B cell (primary cell): Measurements from ENCODE around the gene SLFN11. TPM values are rescaled to one million over a fixed set of nuclear protein-coding genes. Genes with fewer than 3 reads are reported as not detected.

Source experiments
- ATAC-seq: fragments of 200-7000 bp; cut with Tn5 transposase; one replicate; pipeline ENCODE4 v1.10.0; 2021; ENCODE audit warnings: low read depth, mild to moderate bottlenecking, moderate number of reproducible peaks, moderate library complexity
- CTCF ChIA-PET: fragments of 350-600 bp; sonication (Branson Sonifier 250); formaldehyde crosslinking; loops from one replicate; lab custom pipeline; 2021; ENCODE audit warnings: antibody characterized with exemption, inconsistent platforms; lab: Charles Lee
- POLR2A ChIA-PET: fragments of 350-600 bp; sonication (Branson Sonifier 250); formaldehyde crosslinking; loops from one replicate; lab custom pipeline; 2021; ENCODE audit warnings: antibody characterized with exemption; lab: Charles Lee
- DNase-seq: peaks from one replicate; pipeline ENCODE4 v3.0.0; 2013
- H2AFZ ChIP-seq: 2 replicates; pipeline ENCODE4 v1.6.1; 2012; ENCODE audit warnings: mild to moderate bottlenecking, low read depth, low read length; ENCODE audit not compliant: insufficient read depth, poor library complexity, severe bottlenecking
- H3K27ac ChIP-seq, 2 donors: 1 replicate in 1 of 2; 2 replicates in 1 of 2; pipeline ENCODE4 v1.5.1; 2012 to 2013; ENCODE audit warnings: low read length in 2 of 2, mild to moderate bottlenecking in 2 of 2, moderate library complexity in 1 of 2
- H3K27me3 ChIP-seq, 4 experiments: fragments of 200-600 bp in 1 of 4; sonication (generic) in 1 of 4; replicated peaks in 1 of 4; 1 replicate in 2 of 4; 2 replicates in 2 of 4; pipeline versions ENCODE4 v1.6.1 to v1.7.0; 2013 to 2016; ENCODE audit warnings: low read length in 3 of 4, mild to moderate bottlenecking in 2 of 4, mixed read lengths in 1 of 4, moderate library complexity in 1 of 4; ENCODE audit not compliant: insufficient read depth in 4 of 4, control insufficient read depth in 3 of 4; ENCODE audit errors: control extremely low read depth in 1 of 4
- H3K36me3 ChIP-seq, 2 experiments: replicated peaks in 1 of 2; 1 replicate in 1 of 2; 2 replicates in 1 of 2; pipeline versions ENCODE4 v1.6.1 to v1.7.1; 2013; ENCODE audit warnings: low read length in 1 of 2; ENCODE audit not compliant: insufficient read depth in 2 of 2, control insufficient read depth in 1 of 2; ENCODE audit errors: control extremely low read depth in 1 of 2, extremely low read depth in 1 of 2
- H3K4me1 ChIP-seq, 2 donors: fragments of 200-600 bp in 1 of 2; sonication (generic) in 1 of 2; 1 replicate in 1 of 2; 2 replicates in 1 of 2; pipeline versions ENCODE4 v1.5.1 to v1.6.1; 2013 to 2017; ENCODE audit warnings: low read length in 2 of 2; ENCODE audit not compliant: control insufficient read depth in 2 of 2, insufficient read depth in 2 of 2
- H3K4me2 ChIP-seq: replicated peaks from 2 replicates; pipeline ENCODE3; 2012; ENCODE audit warnings: mild to moderate bottlenecking, low read depth, low read length; ENCODE audit not compliant: poor library complexity, severe bottlenecking
- H3K4me3 ChIP-seq, 5 experiments: fragments of 200-600 bp in 1 of 5; sonication (generic) in 1 of 5; 1 replicate in 3 of 5; 2 replicates in 2 of 5; pipeline versions ENCODE4 v1.5.1 to v1.7.0; 2011 to 2016; ENCODE audit warnings: low read length in 4 of 5, mild to moderate bottlenecking in 4 of 5, low read depth in 2 of 5, control low read depth in 1 of 5, moderate library complexity in 1 of 5; ENCODE audit not compliant: insufficient read depth in 1 of 5; ENCODE audit errors: control extremely low read depth in 1 of 5, extremely low read depth in 1 of 5
- H3K79me2 ChIP-seq: fragments of 200-600 bp; sonication (generic); one replicate; pipeline ENCODE4 v1.6.0; 2016; ENCODE audit warnings: low read length; ENCODE audit not compliant: control insufficient read depth, insufficient read depth
- H3K9ac ChIP-seq: fragments of 200-600 bp; sonication (generic); 2 replicates; pipeline ENCODE4 v1.6.1; 2017; ENCODE audit warnings: mild to moderate bottlenecking, low read length, moderate library complexity
- H3K9me3 ChIP-seq, 3 donors: one replicate each; pipeline versions ENCODE4 v1.6.1 to v1.7.1; 2013; ENCODE audit warnings: low read length in 2 of 3; ENCODE audit not compliant: control insufficient read depth in 2 of 3, insufficient read depth in 1 of 3; ENCODE audit errors: control extremely low read depth in 1 of 3
- H4K20me1 ChIP-seq: 2 replicates; pipeline ENCODE4 v1.6.0; 2012; ENCODE audit warnings: mild to moderate bottlenecking, low read length; ENCODE audit not compliant: insufficient read depth, control insufficient read depth, poor library complexity, severe bottlenecking
- H3K27ac Mint-ChIP-seq: one replicate; pipeline ENCODE4 v1.8.0; 2021; ENCODE audit warnings: mixed read lengths
- H3K27me3 Mint-ChIP-seq: one replicate; pipeline ENCODE4 v1.8.0; 2021; ENCODE audit warnings: mixed read lengths
- H3K4me1 Mint-ChIP-seq: one replicate; pipeline ENCODE4 v1.8.0; 2021; ENCODE audit warnings: mixed read lengths
- H3K4me3 Mint-ChIP-seq: one replicate; pipeline ENCODE4 v1.8.0; 2021; ENCODE audit warnings: mixed read lengths
- H3K9me3 Mint-ChIP-seq: one replicate; pipeline ENCODE4 v1.8.0; 2022; ENCODE audit warnings: mixed read lengths; ENCODE audit not compliant: insufficient read depth
- EZH2 ChIP-seq: IDR thresholded peaks from 2 replicates; pipeline ENCODE4 v1.6.1; 2012; ENCODE audit warnings: borderline replicate concordance, low read depth, mild to moderate bottlenecking, moderate library complexity, low read length; ENCODE audit not compliant: insufficient read depth, poor library complexity, severe bottlenecking
- WGBS: methylation state at CpG from one replicate; pipeline ENCODE4 v1.1.5; 2013; ENCODE audit warnings: missing lambda C conversion rate; ENCODE audit not compliant: insufficient coverage; 5-methylcytosine and 5-hydroxymethylcytosine counted together
- intact Hi-C: fragments of 100-400 bp; cut with micrococcal nuclease; formaldehyde crosslinking; loops from one replicate; pipeline ENCODE4 v1.10.0; 2022
- polyA plus RNA-seq: library from polyadenylated mRNA; depleted of rRNA; stranded (reverse); fragments of >200 nt; gene quantifications from 2 replicates; pipeline ENCODE4 v1.2.3, GENCODE V29; 2012
- total RNA-seq, 2 donors: library from RNA; stranded (reverse); fragments of 120-200 nt in 1 of 2; gene quantifications; 1 replicate in 1 of 2; 2 replicates in 1 of 2; pipeline versions ENCODE4 v1.2.3 to v1.2.4, GENCODE V29; 2013 to 2022
- TF ChIP-seq, protein P1 (sequence below): fragments of 200-600 bp; IDR thresholded peaks from one replicate; pipeline ENCODE4 v1.8.0; 2022; ENCODE audit warnings: antibody characterized with exemption, mild to moderate bottlenecking

Gene SLFN11
- total and polyA plus RNA-seq, 2 donors (not counting 1 experiment from before 2014, with no cell fraction given) = 11.3 to 48.1 TPM

DNA sequence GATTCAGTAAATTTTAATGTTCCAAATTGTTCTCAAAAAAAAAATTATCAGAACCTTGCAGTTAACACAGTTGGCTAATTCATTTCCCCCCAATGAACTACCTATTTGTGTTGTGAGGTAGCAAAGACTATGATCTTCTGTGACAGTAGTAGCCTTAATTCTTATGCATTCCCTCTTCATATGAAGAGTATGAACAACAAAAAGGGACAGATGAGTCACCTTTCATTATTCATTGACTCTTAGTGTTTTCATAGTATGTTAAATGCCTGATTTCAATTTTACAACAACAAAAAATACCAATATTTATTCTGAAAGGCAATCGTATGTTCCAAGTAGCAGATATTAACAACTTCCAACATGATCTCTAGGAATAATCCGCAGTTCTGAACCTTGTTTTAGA is 3.6 kb upstream of the SLFN11 start:
- no peak overlapping the region for H3K27ac Mint-ChIP-seq
- H3K4me3 Mint-ChIP-seq = no peak overlapping the region
- Histone ChIP-seq H3K4me3 (no peak overlapping the region), H2AFZ (no peak overlapping the region), H3K36me3 (no peaks in the 10 kb centered on the region), H3K4me1 (peaks cover 17 to 20% of the 10 kb centered on the region in 2 donors), H3K9me3 (no peaks in the 10 kb centered on the region), H3K4me2 (no peak overlapping the region), H3K27me3 (no peaks in the 10 kb centered on the region), H4K20me1 (no peaks in the 10 kb centered on the region), H3K79me2 (no peaks in the 10 kb centered on the region), H3K9ac (no peak overlapping the region), H3K27ac (no peak overlapping the region)
- H3K4me1 Mint-ChIP-seq = peaks cover 45% of the 10 kb centered on the region
- H3K9me3 Mint-ChIP-seq = no peaks in the 10 kb centered on the region
- CTCF ChIA-PET = interaction anchor here (5.3 kb wide), 1 partner anchor 64 kb away, joined by 22 read pairs; no protein-coding TSS in a partner anchor
- no peak for DNase-seq
- POLR2A ChIA-PET = no interaction called here
- intact Hi-C loops = no loop called here
- no peak for ATAC-seq
- H3K27me3 Mint-ChIP-seq = no peaks in the 10 kb centered on the region
- TF ChIP-seq, protein P1, sequence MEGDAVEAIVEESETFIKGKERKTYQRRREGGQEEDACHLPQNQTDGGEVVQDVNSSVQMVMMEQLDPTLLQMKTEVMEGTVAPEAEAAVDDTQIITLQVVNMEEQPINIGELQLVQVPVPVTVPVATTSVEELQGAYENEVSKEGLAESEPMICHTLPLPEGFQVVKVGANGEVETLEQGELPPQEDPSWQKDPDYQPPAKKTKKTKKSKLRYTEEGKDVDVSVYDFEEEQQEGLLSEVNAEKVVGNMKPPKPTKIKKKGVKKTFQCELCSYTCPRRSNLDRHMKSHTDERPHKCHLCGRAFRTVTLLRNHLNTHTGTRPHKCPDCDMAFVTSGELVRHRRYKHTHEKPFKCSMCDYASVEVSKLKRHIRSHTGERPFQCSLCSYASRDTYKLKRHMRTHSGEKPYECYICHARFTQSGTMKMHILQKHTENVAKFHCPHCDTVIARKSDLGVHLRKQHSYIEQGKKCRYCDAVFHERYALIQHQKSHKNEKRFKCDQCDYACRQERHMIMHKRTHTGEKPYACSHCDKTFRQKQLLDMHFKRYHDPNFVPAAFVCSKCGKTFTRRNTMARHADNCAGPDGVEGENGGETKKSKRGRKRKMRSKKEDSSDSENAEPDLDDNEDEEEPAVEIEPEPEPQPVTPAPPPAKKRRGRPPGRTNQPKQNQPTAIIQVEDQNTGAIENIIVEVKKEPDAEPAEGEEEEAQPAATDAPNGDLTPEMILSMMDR = no peak
- no peak for TF ChIP-seq EZH2
- WGBS = no CpG with 5 or more reads among the region's 2 CpGs

DNA sequence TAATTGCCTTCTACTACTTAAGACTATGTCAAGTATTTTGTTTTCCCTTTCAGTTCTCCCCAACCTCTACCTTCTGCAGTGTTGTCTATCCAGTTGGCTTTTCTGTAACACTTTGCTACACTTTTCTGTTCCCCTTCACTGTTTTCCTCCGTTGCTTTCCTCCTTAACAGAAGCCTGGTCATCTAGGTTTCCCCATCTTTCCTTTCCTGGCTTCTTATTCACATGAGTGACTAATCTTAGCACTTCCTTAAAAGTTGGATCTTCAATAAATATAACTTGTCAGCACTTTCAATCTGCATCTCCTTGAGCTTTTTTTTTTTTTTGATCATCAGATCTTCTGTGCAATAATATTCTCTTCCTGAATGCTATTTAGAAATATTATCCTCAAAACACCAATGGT is 2.8 kb upstream of the SLFN11 start:
- peaks cover 45% of the 10 kb centered on the region for H3K4me1 Mint-ChIP-seq
- H2AFZ ChIP-seq = peak overlapping the region; percentile 43
- no peaks in the 10 kb centered on the region for H3K9me3 ChIP-seq
- H3K9me3 Mint-ChIP-seq = no peaks in the 10 kb centered on the region
- TF ChIP-seq EZH2 = no peak
- TF ChIP-seq, protein P1 = no peak
- H3K4me3 Mint-ChIP-seq = no peak overlapping the region
- H3K36me3 ChIP-seq = no peaks in the 10 kb centered on the region
- H4K20me1 ChIP-seq = no peaks in the 10 kb centered on the region
- CTCF ChIA-PET = interaction anchor here (1.9 to 5.3 kb wide), 2 partner anchors 12 to 64 kb away, joined by 8 to 22 read pairs; no protein-coding TSS in a partner anchor
- H3K9ac ChIP-seq = no peak overlapping the region
- no peaks in the 10 kb centered on the region for H3K27me3 ChIP-seq
- H3K79me2 ChIP-seq = no peaks in the 10 kb centered on the region
- H3K4me1 ChIP-seq = peaks cover 9 to 11% of the 10 kb centered on the region in 2 donors
- peak overlapping the region; percentile 33 for H3K27ac Mint-ChIP-seq
- 0% methylated on average over 1 of the region's 1 CpG for WGBS
- peak overlapping the region in 1 of 2 donors; percentile 25 for H3K27ac ChIP-seq
- ATAC-seq = no peak
- no peak for DNase-seq
- H3K4me3 ChIP-seq = no peak overlapping the region
- no peak overlapping the region for H3K4me2 ChIP-seq
- POLR2A ChIA-PET = no interaction called here
- intact Hi-C loops = no loop called here
- no peaks in the 10 kb centered on the region for H3K27me3 Mint-ChIP-seq
